Activated T-helper 2 cell treated with anti-CD3 and anti-CD28 coated beads, Interferon-gamma antibody, Interleukin-2, Interleukin-4, amounts not matched to agents 10 μg/mL and 5 μg/mL and 100 μg/mL, durations not matched to agents 14 hours and 24 hours and 36 hours (primary cell): Measurements from ENCODE around the gene MARK1. TPM values are rescaled to one million over a fixed set of nuclear protein-coding genes. Genes with fewer than 3 reads are reported as not detected.

Source experiments
- DNase-seq: peaks from one replicate; pipeline ENCODE4 v3.0.0; 2021; ENCODE audit warnings: low spot score
- H3K27ac Mint-ChIP-seq: one replicate; pipeline ENCODE4 v1.8.0; 2021; ENCODE audit warnings: mixed read lengths
- H3K27me3 Mint-ChIP-seq: one replicate; pipeline ENCODE4 v1.8.0; 2021; ENCODE audit warnings: low read depth, mixed read lengths
- H3K36me3 Mint-ChIP-seq: one replicate; pipeline ENCODE4 v1.8.0; 2021; ENCODE audit warnings: low read depth, mixed read lengths
- H3K4me1 Mint-ChIP-seq: one replicate; pipeline ENCODE4 v1.8.0; 2021; ENCODE audit warnings: low read depth, mixed read lengths
- H3K4me3 Mint-ChIP-seq: one replicate; pipeline ENCODE4 v1.8.0; 2021; ENCODE audit warnings: low read depth, mild to moderate bottlenecking, moderate library complexity, mixed read lengths
- H3K9me3 Mint-ChIP-seq: one replicate; pipeline ENCODE4 v1.8.0; 2021; ENCODE audit warnings: mixed read lengths
- intact Hi-C: fragments of 100-400 bp; cut with micrococcal nuclease; formaldehyde crosslinking; loops from one replicate; pipeline ENCODE4 v1.15.1; 2023
- total RNA-seq: library from RNA; stranded (reverse); gene quantifications from 2 replicates; pipeline ENCODE4 v1.2.3, GENCODE V29; 2022

The MARK1 gene
- total RNA-seq, 1 donor from 2014 or later = not detected

- H3K27ac Mint-ChIP-seq = no peak overlapping the region
- H3K9me3 Mint-ChIP-seq = no peaks in the 10 kb centered on the region
- DNase-seq = no peak
- H3K4me3 Mint-ChIP-seq = no peak overlapping the region
- intact Hi-C loops = no loop called here
- H3K36me3 Mint-ChIP-seq = no peaks in the 10 kb centered on the region
- H3K27me3 Mint-ChIP-seq = peaks cover 5% of the 10 kb centered on the region
- no peaks in the 10 kb centered on the region for H3K4me1 Mint-ChIP-seq
These were observed 172.7 kb downstream of the MARK1 start for GRCh38 chr1:220700556-220701179.

GRCh38 chr1:220701974-220702373, 174.0 kb downstream of the MARK1 start:
- DNase-seq = no peak
- intact Hi-C loops = no loop called here
- H3K4me3 Mint-ChIP-seq = no peak overlapping the region
- H3K9me3 Mint-ChIP-seq = no peaks in the 10 kb centered on the region
- no peaks in the 10 kb centered on the region for H3K36me3 Mint-ChIP-seq
- H3K27me3 Mint-ChIP-seq = peaks cover 5% of the 10 kb centered on the region
- H3K4me1 Mint-ChIP-seq = no peaks in the 10 kb centered on the region
- no peak overlapping the region for H3K27ac Mint-ChIP-seq

- Mint-ChIP-seq H3K4me1 (no peaks in the 10 kb centered on the region), H3K4me3 (no peak overlapping the region), H3K27ac (no peak overlapping the region), H3K36me3 (no peaks in the 10 kb centered on the region), H3K27me3 (peaks cover 5% of the 10 kb centered on the region), H3K9me3 (no peaks in the 10 kb centered on the region)
- intact Hi-C loops = no loop called here
- DNase-seq = no peak
These were observed 174.9 kb downstream of the MARK1 start for GRCh38 chr1:220702733-220703270.

GRCh38 chr1:220703305-220703704, 175.4 kb downstream of the MARK1 start:
- intact Hi-C loops = no loop called here
- H3K27me3 Mint-ChIP-seq = peaks cover 5% of the 10 kb centered on the region
- H3K36me3 Mint-ChIP-seq = no peaks in the 10 kb centered on the region
- no peaks in the 10 kb centered on the region for H3K4me1 Mint-ChIP-seq
- H3K9me3 Mint-ChIP-seq = no peaks in the 10 kb centered on the region
- H3K27ac Mint-ChIP-seq = no peak overlapping the region
- no peak for DNase-seq
- no peak overlapping the region for H3K4me3 Mint-ChIP-seq

GRCh38 chr1:220705782-220706181, 177.8 kb downstream of the MARK1 start:
- Mint-ChIP-seq H3K36me3 (no peaks in the 10 kb centered on the region), H3K9me3 (no peaks in the 10 kb centered on the region), H3K4me1 (no peaks in the 10 kb centered on the region), H3K4me3 (no peak overlapping the region), H3K27ac (no peak overlapping the region), H3K27me3 (peaks cover 5% of the 10 kb centered on the region)
- intact Hi-C loops = no loop called here
- no peak for DNase-seq

- Mint-ChIP-seq H3K4me1 (no peaks in the 10 kb centered on the region), H3K9me3 (no peaks in the 10 kb centered on the region), H3K27me3 (peaks cover 5% of the 10 kb centered on the region), H3K27ac (no peak overlapping the region), H3K36me3 (no peaks in the 10 kb centered on the region), H3K4me3 (no peak overlapping the region)
- no peak for DNase-seq
- intact Hi-C loops = no loop called here
These were observed 178.5 kb downstream of the MARK1 start for GRCh38 chr1:220706480-220706879.

- Mint-ChIP-seq H3K27ac (no peak overlapping the region), H3K27me3 (peaks cover 5% of the 10 kb centered on the region), H3K9me3 (no peaks in the 10 kb centered on the region), H3K4me1 (no peaks in the 10 kb centered on the region), H3K4me3 (no peak overlapping the region), H3K36me3 (no peaks in the 10 kb centered on the region)
- no peak for DNase-seq
- intact Hi-C loops = no loop called here
These were observed 179.2 kb downstream of the MARK1 start for GRCh38 chr1:220707160-220707559.

GRCh38 chr1:220708244-220708643, 180.3 kb downstream of the MARK1 start:
- Mint-ChIP-seq H3K9me3 (no peaks in the 10 kb centered on the region), H3K27ac (no peak overlapping the region), H3K36me3 (no peaks in the 10 kb centered on the region), H3K4me3 (no peak overlapping the region), H3K4me1 (no peaks in the 10 kb centered on the region), H3K27me3 (no peaks in the 10 kb centered on the region)
- intact Hi-C loops = no loop called here
- DNase-seq = no peak

GRCh38 chr1:220708936-220709801, 181.2 kb downstream of the MARK1 start:
- H3K36me3 Mint-ChIP-seq = no peaks in the 10 kb centered on the region
- no peak for DNase-seq
- H3K4me1 Mint-ChIP-seq = no peaks in the 10 kb centered on the region
- no peaks in the 10 kb centered on the region for H3K27me3 Mint-ChIP-seq
- no peaks in the 10 kb centered on the region for H3K9me3 Mint-ChIP-seq
- intact Hi-C loops = no loop called here
- H3K27ac Mint-ChIP-seq = no peak overlapping the region
- H3K4me3 Mint-ChIP-seq = no peak overlapping the region

GRCh38 chr1:220710333-220710732, 182.4 kb downstream of the MARK1 start:
- intact Hi-C loops = no loop called here

GRCh38 chr1:220711056-220711809, 183.3 kb downstream of the MARK1 start:
- intact Hi-C loops = no loop called here
- DNase-seq = no peak
- H3K27me3 Mint-ChIP-seq = no peaks in the 10 kb centered on the region

More at GRCh38 chr1:220710333-220710732, 182.4 kb downstream of the MARK1 start:
- Mint-ChIP-seq H3K27ac (no peak overlapping the region), H3K4me1 (no peaks in the 10 kb centered on the region), H3K9me3 (no peaks in the 10 kb centered on the region), H3K4me3 (no peak overlapping the region), H3K36me3 (no peaks in the 10 kb centered on the region), H3K27me3 (no peaks in the 10 kb centered on the region)
- no peak for DNase-seq

More at GRCh38 chr1:220711056-220711809, 183.3 kb downstream of the MARK1 start:
- no peaks in the 10 kb centered on the region for H3K4me1 Mint-ChIP-seq
- no peak overlapping the region for H3K4me3 Mint-ChIP-seq
- no peaks in the 10 kb centered on the region for H3K9me3 Mint-ChIP-seq
- no peak overlapping the region for H3K27ac Mint-ChIP-seq
- H3K36me3 Mint-ChIP-seq = no peaks in the 10 kb centered on the region
